Measurements from ENCODE around the gene TFEB.

Gene TFEB

DNA sequence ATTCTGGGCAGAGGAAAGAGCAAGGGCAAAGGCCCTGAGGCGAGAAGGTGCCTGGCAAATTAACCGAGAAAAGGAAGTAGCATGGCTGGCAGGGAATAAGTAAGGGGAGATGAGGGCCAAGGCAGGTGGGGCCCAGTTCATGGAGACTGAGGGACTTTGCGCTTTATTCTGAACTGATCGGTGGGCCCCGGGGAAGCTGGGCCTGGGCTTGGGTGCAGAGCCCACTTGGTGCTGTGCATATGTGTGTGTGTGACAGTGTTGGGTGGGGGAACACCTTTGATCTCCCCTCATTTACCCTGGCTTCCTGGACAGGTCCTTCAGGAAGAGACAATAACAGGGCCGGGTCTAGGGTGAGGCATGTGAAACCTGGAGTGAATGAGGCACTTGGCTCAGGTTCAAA is 100.0 kb downstream of the TFEB start:
- DNase-seq (ENCODE audit: low spot score), result no peak
- in situ Hi-C loops (cut with MboI; ENCODE audit: low pct_unique_long_range_greater_than_20kb, low sequenced_read_pairs, unreplicated experiment), result no loop called here
- TF ChIP-seq, protein P1, sequence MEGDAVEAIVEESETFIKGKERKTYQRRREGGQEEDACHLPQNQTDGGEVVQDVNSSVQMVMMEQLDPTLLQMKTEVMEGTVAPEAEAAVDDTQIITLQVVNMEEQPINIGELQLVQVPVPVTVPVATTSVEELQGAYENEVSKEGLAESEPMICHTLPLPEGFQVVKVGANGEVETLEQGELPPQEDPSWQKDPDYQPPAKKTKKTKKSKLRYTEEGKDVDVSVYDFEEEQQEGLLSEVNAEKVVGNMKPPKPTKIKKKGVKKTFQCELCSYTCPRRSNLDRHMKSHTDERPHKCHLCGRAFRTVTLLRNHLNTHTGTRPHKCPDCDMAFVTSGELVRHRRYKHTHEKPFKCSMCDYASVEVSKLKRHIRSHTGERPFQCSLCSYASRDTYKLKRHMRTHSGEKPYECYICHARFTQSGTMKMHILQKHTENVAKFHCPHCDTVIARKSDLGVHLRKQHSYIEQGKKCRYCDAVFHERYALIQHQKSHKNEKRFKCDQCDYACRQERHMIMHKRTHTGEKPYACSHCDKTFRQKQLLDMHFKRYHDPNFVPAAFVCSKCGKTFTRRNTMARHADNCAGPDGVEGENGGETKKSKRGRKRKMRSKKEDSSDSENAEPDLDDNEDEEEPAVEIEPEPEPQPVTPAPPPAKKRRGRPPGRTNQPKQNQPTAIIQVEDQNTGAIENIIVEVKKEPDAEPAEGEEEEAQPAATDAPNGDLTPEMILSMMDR (IDR thresholded peaks at IDR 0.05; ENCODE audit: extremely low read depth, insufficient read depth, missing control alignments), result no peak

- DNase-seq (ENCODE audit: low spot score), result no peak
- in situ Hi-C loops (cut with MboI; ENCODE audit: low pct_unique_long_range_greater_than_20kb, low sequenced_read_pairs, unreplicated experiment), result no loop called here
- TF ChIP-seq, protein P1 (IDR thresholded peaks at IDR 0.05; ENCODE audit: extremely low read depth, insufficient read depth, missing control alignments), result no peak
These were observed 100.8 kb downstream of the TFEB start for GRCh38 chr6:41634657-41635056.

Measured in GM13977 (cell line).